Measurements from ENCODE around the gene RAB20.
"Not testable (repeated sequence)": the region's sequence is repeated elsewhere in the genome, so short reads cannot be mapped to it uniquely, and the experiment has no call there.

The RAB20 gene

GRCh38 chr13:110490009-110490770, 71.3 kb downstream of the RAB20 start:
- no peak for DNase-seq (ENCODE audit: low spot score)

- not testable (repeated sequence) for DNase-seq (ENCODE audit: low spot score)
Measured at GRCh38 chr13:110486880-110487279, 74.6 kb downstream of the RAB20 start.

- no peak for DNase-seq (ENCODE audit: low spot score)
Measured at GRCh38 chr13:110486061-110486715, 75.3 kb downstream of the RAB20 start.

- no peak for DNase-seq (ENCODE audit: low spot score)
Measured at GRCh38 chr13:110485604-110486003, 75.9 kb downstream of the RAB20 start.

- no peak for DNase-seq (ENCODE audit: low spot score)
Measured at GRCh38 chr13:110484290-110485048, 77.1 kb downstream of the RAB20 start.

GRCh38 chr13:110483386-110483968, 78.0 kb downstream of the RAB20 start:
- no peak for DNase-seq (ENCODE audit: low spot score)

GRCh38 chr13:110480161-110480560, 81.4 kb downstream of the RAB20 start:
- DNase-seq (ENCODE audit: low spot score), result no peak

GRCh38 chr13:110479648-110480047, 81.9 kb downstream of the RAB20 start:
- DNase-seq (ENCODE audit: low spot score), result no peak

- DNase-seq (ENCODE audit: low spot score), result no peak
Measured at GRCh38 chr13:110479215-110479545, 82.3 kb downstream of the RAB20 start.

- no peak for DNase-seq (ENCODE audit: low spot score)
Measured at GRCh38 chr13:110478405-110479214, 82.9 kb downstream of the RAB20 start.

- DNase-seq (ENCODE audit: low spot score), result no peak
Measured at GRCh38 chr13:110477706-110478245, 83.7 kb downstream of the RAB20 start.

GRCh38 chr13:110476220-110476617, 85.3 kb downstream of the RAB20 start:
- DNase-seq (ENCODE audit: low spot score), result no peak

GRCh38 chr13:110475550-110476219, 85.8 kb downstream of the RAB20 start:
- no peak for DNase-seq (ENCODE audit: low spot score)

- no peak for DNase-seq (ENCODE audit: low spot score)
Measured at GRCh38 chr13:110475117-110475516, 86.4 kb downstream of the RAB20 start.

- no peak for DNase-seq (ENCODE audit: low spot score)
Measured at GRCh38 chr13:110474713-110475112, 86.8 kb downstream of the RAB20 start.

All from HuH-7.5 (cell line).